ENCODE data around the gene EGF.

EGF gene

GRCh38 chr4:109952612-109953011 is 39.9 kb downstream of the EGF start:
- in situ Hi-C loops (cut with HindIII; ENCODE audit: low pct_ligation_motif_present, low sequenced_read_pairs): no loop called here
- Histone ChIP-seq H3K4me3 (ENCODE audit: low read depth, low read length) (no peak overlapping the region), H3K27ac (no peak overlapping the region), H3K36me3 (replicated peaks) (no peaks in the 10 kb centered on the region), H3K27me3 (replicated peaks) (no peaks in the 10 kb centered on the region)
- TF ChIP-seq CTCF (IDR thresholded peaks at IDR 0.05; ENCODE audit: low read depth, low read length, missing control alignments): no peak
- no peak for DNase-seq

GRCh38 chr4:109953556-109953955 is 40.9 kb downstream of the EGF start:
- no peak for TF ChIP-seq CTCF (IDR thresholded peaks at IDR 0.05; ENCODE audit: low read depth, low read length, missing control alignments)

DNA sequence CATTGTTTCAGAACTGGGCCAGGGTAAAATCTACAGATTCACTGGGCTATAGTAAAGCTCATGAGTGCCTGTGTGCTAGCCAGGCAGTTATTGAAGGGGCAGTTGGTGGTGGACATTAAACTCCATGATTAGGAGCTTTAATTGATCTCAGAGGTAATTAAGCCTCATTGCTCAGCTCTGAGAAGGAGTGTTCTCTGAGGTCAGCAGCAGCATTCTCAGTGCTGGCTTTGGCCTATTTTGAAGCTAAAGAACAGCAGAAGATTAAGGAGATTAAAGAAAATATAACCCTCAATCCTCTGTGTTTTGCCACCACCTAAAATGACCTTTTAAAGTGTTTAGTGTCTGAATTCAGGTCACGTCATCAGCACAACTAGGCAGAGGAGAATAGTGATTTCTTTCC is 42.5 kb downstream of the EGF start:
- H3K27ac ChIP-seq: no peak overlapping the region
- in situ Hi-C loops (cut with HindIII; ENCODE audit: low pct_ligation_motif_present, low sequenced_read_pairs): no loop called here
- H3K36me3 ChIP-seq (replicated peaks): no peaks in the 10 kb centered on the region
- H3K4me3 ChIP-seq (ENCODE audit: low read depth, low read length): no peak overlapping the region
- no peaks in the 10 kb centered on the region for H3K27me3 ChIP-seq (replicated peaks)
- TF ChIP-seq CTCF (IDR thresholded peaks at IDR 0.05; ENCODE audit: low read depth, low read length, missing control alignments): no peak
- no peak for DNase-seq

More at GRCh38 chr4:109953556-109953955, 40.9 kb downstream of the EGF start:
- no peak overlapping the region for H3K4me3 ChIP-seq (ENCODE audit: low read depth, low read length)
- H3K27me3 ChIP-seq (replicated peaks): no peaks in the 10 kb centered on the region
- no peak for DNase-seq
- H3K27ac ChIP-seq: no peak overlapping the region
- in situ Hi-C loops (cut with HindIII; ENCODE audit: low pct_ligation_motif_present, low sequenced_read_pairs): no loop called here
- no peaks in the 10 kb centered on the region for H3K36me3 ChIP-seq (replicated peaks)

DNA sequence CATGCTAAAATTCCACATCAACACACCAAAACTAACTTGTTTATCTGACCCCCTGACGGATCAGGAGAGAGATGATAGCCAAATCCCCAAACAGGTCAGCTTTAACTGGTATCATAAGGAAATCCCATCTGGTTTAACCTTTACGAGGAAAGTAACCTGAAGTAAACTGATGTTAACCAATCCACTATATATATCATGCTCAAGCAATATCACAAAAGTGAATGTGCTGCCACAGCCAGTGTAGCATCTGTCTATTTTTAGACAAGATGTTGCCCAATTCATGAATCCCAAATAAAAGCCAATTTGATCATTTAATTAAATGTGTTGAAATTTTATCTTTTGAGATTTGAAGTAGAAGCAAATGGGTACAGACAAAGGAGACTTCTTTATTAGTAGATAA is 44.5 kb downstream of the EGF start:
- no peak overlapping the region for H3K4me3 ChIP-seq (ENCODE audit: low read depth, low read length)
- in situ Hi-C loops (cut with HindIII; ENCODE audit: low pct_ligation_motif_present, low sequenced_read_pairs): no loop called here

DNA sequence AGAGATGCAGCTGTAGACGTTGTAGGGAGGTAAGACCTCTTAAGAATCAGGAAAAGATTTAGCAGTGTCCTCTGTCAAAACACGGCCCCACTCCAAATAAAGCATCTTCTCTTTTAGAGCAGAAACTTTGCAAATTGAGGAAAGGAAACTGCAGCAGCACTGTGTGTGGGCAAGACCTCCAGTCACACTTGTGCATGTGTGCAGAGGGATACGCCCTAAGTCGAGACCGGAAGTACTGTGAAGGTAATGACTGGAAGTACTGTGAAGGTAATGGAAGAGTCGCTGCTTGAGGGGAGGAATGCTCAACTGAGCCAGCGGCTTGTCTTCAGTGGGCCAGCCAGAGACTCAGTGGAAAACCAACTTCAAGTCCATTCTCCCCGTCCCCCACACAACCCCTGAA is 46.5 kb downstream of the EGF start:
- H3K27ac ChIP-seq: no peak overlapping the region
- no peak for TF ChIP-seq CTCF (IDR thresholded peaks at IDR 0.05; ENCODE audit: low read depth, low read length, missing control alignments)
- no peaks in the 10 kb centered on the region for H3K27me3 ChIP-seq (replicated peaks)
- no peak overlapping the region for H3K4me3 ChIP-seq (ENCODE audit: low read depth, low read length)
- H3K36me3 ChIP-seq (replicated peaks): no peaks in the 10 kb centered on the region
- DNase-seq: no peak
- in situ Hi-C loops (cut with HindIII; ENCODE audit: low pct_ligation_motif_present, low sequenced_read_pairs): no loop called here

More for the DNA sequence above, 44.5 kb downstream of the EGF start:
- TF ChIP-seq CTCF (IDR thresholded peaks at IDR 0.05; ENCODE audit: low read depth, low read length, missing control alignments): no peak
- no peak overlapping the region for H3K27ac ChIP-seq
- no peaks in the 10 kb centered on the region for H3K27me3 ChIP-seq (replicated peaks)
- H3K36me3 ChIP-seq (replicated peaks): no peaks in the 10 kb centered on the region
- DNase-seq: no peak

- Histone ChIP-seq H3K4me3 (ENCODE audit: low read depth, low read length) (no peak overlapping the region), H3K27me3 (replicated peaks) (no peaks in the 10 kb centered on the region), H3K27ac (no peak overlapping the region), H3K36me3 (replicated peaks) (no peaks in the 10 kb centered on the region)
- TF ChIP-seq CTCF (IDR thresholded peaks at IDR 0.05; ENCODE audit: low read depth, low read length, missing control alignments): no peak
- in situ Hi-C loops (cut with HindIII; ENCODE audit: low pct_ligation_motif_present, low sequenced_read_pairs): no loop called here
- DNase-seq: no peak
These were observed 49.7 kb downstream of the EGF start for GRCh38 chr4:109962401-109962800.

All from brain microvascular endothelial cell (primary cell).